CD14-positive monocyte (primary cell): ENCODE results near the gene WNT7A. TPM values are rescaled to one million over a fixed set of nuclear protein-coding genes. Genes with fewer than 3 reads are reported as not detected.

ENCODE experiments used
- DNase-seq, 3 donors: peaks; one replicate each; pipeline ENCODE4 v3.0.0-alpha.2; 2011 to 2022
- H2AFZ ChIP-seq: 2 replicates; pipeline ENCODE4 v1.6.0; 2012; ENCODE audit warnings: mild to moderate bottlenecking, low read depth, low read length, inconsistent platforms; ENCODE audit not compliant: insufficient read depth, poor library complexity, severe bottlenecking
- H3K27ac ChIP-seq, 2 donors: 1 replicate in 1 of 2; 2 replicates in 1 of 2; pipeline ENCODE4 v1.5.1; 2012 to 2013; ENCODE audit warnings: low read length in 2 of 2, control low read depth in 1 of 2, inconsistent platforms in 1 of 2, low read depth in 1 of 2, mild to moderate bottlenecking in 1 of 2
- H3K27me3 ChIP-seq, 2 donors: one replicate each; pipeline versions ENCODE4 v1.6.0 to v1.6.1; 2011 to 2013; ENCODE audit warnings: low read length in 2 of 2; ENCODE audit not compliant: control insufficient read depth in 2 of 2, insufficient read depth in 2 of 2
- H3K36me3 ChIP-seq, 2 donors: replicated peaks in 1 of 2; 1 replicate in 1 of 2; 2 replicates in 1 of 2; pipeline versions ENCODE4 v1.5.1 to v1.6.1; 2012 to 2013; ENCODE audit warnings: low read length in 2 of 2, control low read depth in 1 of 2, inconsistent platforms in 1 of 2, mild to moderate bottlenecking in 1 of 2; ENCODE audit not compliant: insufficient read depth in 2 of 2, control insufficient read depth in 1 of 2
- H3K4me1 ChIP-seq, 2 donors: 1 replicate in 1 of 2; 2 replicates in 1 of 2; pipeline versions ENCODE4 v1.5.1 to v1.6.1; 2012 to 2013; ENCODE audit warnings: low read length in 2 of 2, control low read depth in 1 of 2, inconsistent platforms in 1 of 2, mild to moderate bottlenecking in 1 of 2, moderate library complexity in 1 of 2; ENCODE audit not compliant: insufficient read depth in 2 of 2, control insufficient read depth in 1 of 2
- H3K4me2 ChIP-seq: replicated peaks from 2 replicates; pipeline ENCODE3; 2012; ENCODE audit warnings: low read length, moderate library complexity, mild to moderate bottlenecking; ENCODE audit not compliant: poor library complexity, severe bottlenecking; ENCODE audit errors: extremely low read depth
- H3K4me3 ChIP-seq, 3 experiments: fragments of 200-600 bp in 1 of 3; sonication (generic) in 1 of 3; replicated peaks in 1 of 3; 1 replicate in 2 of 3; 2 replicates in 1 of 3; pipeline ENCODE4 v1.5.1; 2011 to 2013; ENCODE audit warnings: low read length in 3 of 3, mild to moderate bottlenecking in 3 of 3, control low read depth in 2 of 3, low read depth in 2 of 3, inconsistent platforms in 1 of 3, moderate library complexity in 1 of 3
- H3K79me2 ChIP-seq: 2 replicates; pipeline ENCODE4 v1.6.0; 2012; ENCODE audit warnings: mild to moderate bottlenecking, control low read depth, inconsistent platforms, low read length, moderate library complexity; ENCODE audit not compliant: insufficient read depth
- H3K9ac ChIP-seq: 2 replicates; pipeline ENCODE4 v1.6.0; 2017; ENCODE audit warnings: low read length, mild to moderate bottlenecking; ENCODE audit not compliant: insufficient read depth, poor library complexity, severe bottlenecking
- H3K9me3 ChIP-seq, 2 donors: replicated peaks in 1 of 2; 1 replicate in 1 of 2; 2 replicates in 1 of 2; pipeline versions ENCODE4 v1.5.1 to v1.6.1; 2012 to 2013; ENCODE audit warnings: low read length in 2 of 2, control low read depth in 1 of 2; ENCODE audit not compliant: control insufficient read depth in 1 of 2, insufficient read depth in 1 of 2
- H4K20me1 ChIP-seq: 2 replicates; pipeline ENCODE4 v1.6.0; 2012; ENCODE audit warnings: mild to moderate bottlenecking, low read length, control low read depth, moderate library complexity; ENCODE audit not compliant: insufficient read depth
- H3K27ac Mint-ChIP-seq, 7 donors: one replicate each; pipeline ENCODE4 v1.8.0; 2020; ENCODE audit warnings: mild to moderate bottlenecking in 7 of 7, mixed read lengths in 7 of 7, moderate library complexity in 6 of 7, inconsistent platforms in 2 of 7
- H3K27me3 Mint-ChIP-seq, 3 donors: one replicate each; pipeline ENCODE4 v1.8.0; 2021 to 2022; ENCODE audit warnings: low read depth in 3 of 3, mild to moderate bottlenecking in 3 of 3, mixed read lengths in 3 of 3, moderate library complexity in 3 of 3, inconsistent platforms in 1 of 3
- H3K36me3 Mint-ChIP-seq, 2 donors: one replicate each; pipeline ENCODE4 v1.8.0; 2020; ENCODE audit warnings: mixed read lengths in 2 of 2, inconsistent platforms in 1 of 2, mild to moderate bottlenecking in 1 of 2
- H3K4me1 Mint-ChIP-seq: one replicate; pipeline ENCODE4 v1.8.0; 2020; ENCODE audit warnings: mild to moderate bottlenecking, mixed read lengths
- H3K4me3 Mint-ChIP-seq, 2 donors: one replicate each; pipeline ENCODE4 v1.8.0; 2020; ENCODE audit warnings: mild to moderate bottlenecking in 2 of 2, mixed read lengths in 2 of 2, moderate library complexity in 1 of 2
- H3K9me3 Mint-ChIP-seq, 7 donors: one replicate each; pipeline ENCODE4 v1.8.0; 2020 to 2022; ENCODE audit warnings: mixed read lengths in 7 of 7, mild to moderate bottlenecking in 6 of 7, moderate library complexity in 6 of 7, inconsistent platforms in 2 of 7
- WGBS: methylation state at CpG from one replicate; pipeline ENCODE4 v1.1.5; 2013; ENCODE audit warnings: missing lambda C conversion rate; ENCODE audit not compliant: insufficient coverage; 5-methylcytosine and 5-hydroxymethylcytosine counted together
- intact Hi-C, 2 donors: fragments of 100-400 bp; cut with micrococcal nuclease; formaldehyde crosslinking; loops; one replicate each; pipeline versions ENCODE4 v1.15.0 to v1.15.1; 2023
- polyA plus RNA-seq, 3 donors: library from polyadenylated mRNA; depleted of rRNA in 1 of 3; unstranded in 2 of 3; stranded (reverse) in 1 of 3; fragments of 300-500 nt in 2 of 3; fragments of >200 nt in 1 of 3; fragmentation: Illumina TruSeq in 2 of 3; gene quantifications; 1 replicate in 2 of 3; 2 replicates in 1 of 3; pipeline ENCODE4 v1.2.3, GENCODE V29; 2012 to 2021
- TF ChIP-seq, protein P1 (sequence below): fragments of 200-600 bp; IDR thresholded peaks from one replicate; pipeline ENCODE4 v1.8.0; 2022; ENCODE audit warnings: antibody characterized with exemption, mild to moderate bottlenecking

The WNT7A gene
- polyA plus RNA-seq, 3 donors = not detected

DNA sequence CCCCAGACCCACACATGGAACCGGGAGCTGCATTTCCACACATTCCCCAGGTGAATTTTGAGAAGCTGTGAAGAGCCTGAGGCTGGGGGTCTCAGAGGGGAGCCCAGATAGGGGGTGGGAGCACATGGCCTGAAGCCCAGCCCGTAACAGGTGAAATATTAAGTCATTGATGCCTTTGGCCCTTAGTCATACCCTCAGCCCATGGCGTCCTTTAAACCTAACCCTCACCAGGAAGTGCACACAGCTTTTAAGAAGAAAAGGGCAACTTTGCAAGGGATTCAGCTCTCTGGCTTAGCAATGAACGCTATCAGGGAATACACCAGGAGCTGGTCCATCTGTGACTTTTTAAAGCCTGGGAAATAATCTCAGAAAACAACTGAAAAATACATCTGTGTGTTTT is 40.6 kb downstream of the WNT7A start:
- peaks cover 3 to 10% (median 5%) of the 10 kb centered on the region in 3 donors for H3K27me3 Mint-ChIP-seq
- H3K4me1 Mint-ChIP-seq = no peaks in the 10 kb centered on the region
- no peak overlapping the region for H3K4me2 ChIP-seq
- H3K4me3 ChIP-seq = no peak overlapping the region
- 80% methylated on average over 1 of the region's 4 CpGs for WGBS
- H3K36me3 ChIP-seq = no peaks in the 10 kb centered on the region
- no peaks in the 10 kb centered on the region for H3K9me3 Mint-ChIP-seq
- no peak for DNase-seq
- TF ChIP-seq, protein P1, sequence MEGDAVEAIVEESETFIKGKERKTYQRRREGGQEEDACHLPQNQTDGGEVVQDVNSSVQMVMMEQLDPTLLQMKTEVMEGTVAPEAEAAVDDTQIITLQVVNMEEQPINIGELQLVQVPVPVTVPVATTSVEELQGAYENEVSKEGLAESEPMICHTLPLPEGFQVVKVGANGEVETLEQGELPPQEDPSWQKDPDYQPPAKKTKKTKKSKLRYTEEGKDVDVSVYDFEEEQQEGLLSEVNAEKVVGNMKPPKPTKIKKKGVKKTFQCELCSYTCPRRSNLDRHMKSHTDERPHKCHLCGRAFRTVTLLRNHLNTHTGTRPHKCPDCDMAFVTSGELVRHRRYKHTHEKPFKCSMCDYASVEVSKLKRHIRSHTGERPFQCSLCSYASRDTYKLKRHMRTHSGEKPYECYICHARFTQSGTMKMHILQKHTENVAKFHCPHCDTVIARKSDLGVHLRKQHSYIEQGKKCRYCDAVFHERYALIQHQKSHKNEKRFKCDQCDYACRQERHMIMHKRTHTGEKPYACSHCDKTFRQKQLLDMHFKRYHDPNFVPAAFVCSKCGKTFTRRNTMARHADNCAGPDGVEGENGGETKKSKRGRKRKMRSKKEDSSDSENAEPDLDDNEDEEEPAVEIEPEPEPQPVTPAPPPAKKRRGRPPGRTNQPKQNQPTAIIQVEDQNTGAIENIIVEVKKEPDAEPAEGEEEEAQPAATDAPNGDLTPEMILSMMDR = no peak
- no peak overlapping the region for H3K27ac Mint-ChIP-seq
- no peaks in the 10 kb centered on the region for H3K79me2 ChIP-seq
- no peak overlapping the region for H3K9ac ChIP-seq
- H3K27ac ChIP-seq = no peak overlapping the region
- no peak overlapping the region for H2AFZ ChIP-seq
- no peak overlapping the region for H3K4me3 Mint-ChIP-seq
- no peaks in the 10 kb centered on the region for H3K9me3 ChIP-seq
- no peaks in the 10 kb centered on the region for H3K36me3 Mint-ChIP-seq
- H3K4me1 ChIP-seq = no peaks in the 10 kb centered on the region
- H3K27me3 ChIP-seq = no peaks in the 10 kb centered on the region
- no peaks in the 10 kb centered on the region for H4K20me1 ChIP-seq
- intact Hi-C loops = no loop called here

DNA sequence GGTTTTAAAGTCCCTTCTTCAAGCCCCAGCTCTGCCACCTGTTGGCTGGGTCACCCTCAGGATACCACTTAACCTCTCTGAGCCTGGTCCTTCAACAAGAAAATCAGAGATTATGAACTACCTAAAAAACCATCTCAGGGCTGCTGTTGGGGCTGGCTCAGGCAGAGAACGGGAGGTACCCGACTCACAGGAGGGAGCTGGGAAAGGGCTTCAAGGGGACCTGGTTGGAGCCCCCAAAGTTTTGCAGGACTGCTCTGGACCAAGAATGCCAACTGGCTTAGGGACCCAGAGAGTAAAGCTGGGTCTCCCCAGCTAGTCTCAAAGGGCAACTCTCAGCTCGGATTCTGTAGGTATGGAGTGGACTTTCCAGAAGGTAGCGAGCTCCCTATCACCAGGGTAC is 41.5 kb downstream of the WNT7A start:
- H3K36me3 ChIP-seq = no peaks in the 10 kb centered on the region
- Mint-ChIP-seq H3K9me3 (no peaks in the 10 kb centered on the region), H3K4me3 (no peak overlapping the region), H3K27me3 (peaks cover 3 to 11% (median 5%) of the 10 kb centered on the region in 3 donors), H3K4me1 (no peaks in the 10 kb centered on the region), H3K36me3 (no peaks in the 10 kb centered on the region), H3K27ac (no peak overlapping the region)
- H3K9ac ChIP-seq = no peak overlapping the region
- TF ChIP-seq, protein P1 = no peak
- no peaks in the 10 kb centered on the region for H3K27me3 ChIP-seq
- intact Hi-C loops = no loop called here
- H4K20me1 ChIP-seq = no peaks in the 10 kb centered on the region
- DNase-seq = no peak
- H3K4me1 ChIP-seq = no peaks in the 10 kb centered on the region
- no peaks in the 10 kb centered on the region for H3K79me2 ChIP-seq
- 100% methylated on average over 2 of the region's 4 CpGs for WGBS
- H2AFZ ChIP-seq = no peak overlapping the region
- no peak overlapping the region for H3K4me3 ChIP-seq
- H3K27ac ChIP-seq = no peak overlapping the region
- no peaks in the 10 kb centered on the region for H3K9me3 ChIP-seq
- H3K4me2 ChIP-seq = no peak overlapping the region
